Endometrial microvascular endothelial cells (primary cell): ENCODE results near the gene OR4C15. TPM values are rescaled to one million over a fixed set of nuclear protein-coding genes. Genes with fewer than 3 reads are reported as not detected.

Source experiments
- in situ Hi-C: cut with HindIII; loops from 2 replicates; pipeline ENCODE4 v1.10.0; 2017; ENCODE audit warnings: low sequenced_read_pairs, low pct_unique_long_range_greater_than_20kb; ENCODE audit errors: inconsistent ontology term
- total RNA-seq: library from RNA; depleted of rRNA; stranded (reverse); fragments of >200 nt; gene quantifications from one replicate; pipeline ENCODE4 v1.2.3, GENCODE V29; 2015; ENCODE audit errors: inconsistent ontology term

OR4C15 gene
- total RNA-seq: not detected

GRCh38 chr11:55554169-55554568 is at the start of gene OR4C15:
Gene OR4C15 (plus strand): TSS chr11:55554469. CDS start chr11:55554469, 0 bp downstream.
- in situ Hi-C loops: no loop called here

- in situ Hi-C loops: no loop called here
Observed at GRCh38 chr11:55571828-55572227, 17.6 kb downstream of the OR4C15 start, which contains the start of gene OR4C16. Gene OR4C16 (plus strand): TSS chr11:55572128. CDS start chr11:55572128, 0 bp downstream.

GRCh38 chr11:55572548-55572947 is 18.3 kb downstream of the OR4C15 start:
- in situ Hi-C loops: no loop called here

Other genes with a start within 250 kb of the OR4C15 start
- gene OR4A16, start 211.3 kb upstream of the OR4C15 start, total RNA-seq: not detected
- not detected for gene OR4A15, start 186.5 kb upstream of the OR4C15 start, total RNA-seq
- gene OR4C16, start 17.7 kb downstream of the OR4C15 start, total RNA-seq: not detected
- gene OR4C11, start 53.2 kb downstream of the OR4C15 start, total RNA-seq: not detected
- gene OR4P4, start 80.6 kb downstream of the OR4C15 start, total RNA-seq: not detected
- not detected for gene OR4S2, start 93.9 kb downstream of the OR4C15 start, total RNA-seq
- gene OR4C6, start 107.7 kb downstream of the OR4C15 start, total RNA-seq: not detected
- gene OR5D13, start 219.0 kb downstream of the OR4C15 start, total RNA-seq: not detected
- not detected for gene OR5D14, start 241.1 kb downstream of the OR4C15 start, total RNA-seq